Kidney (tissue), 14 donors: ENCODE results near the gene ZNF841. TPM values are rescaled to one million over a fixed set of nuclear protein-coding genes. Genes with fewer than 3 reads are reported as not detected.
"Not testable (repeated sequence)": the region's sequence is repeated elsewhere in the genome, so short reads cannot be mapped to it uniquely, and the experiment has no call there.

Source experiments
- DNase-seq, 5 donors: peaks; one replicate each; pipeline ENCODE4 v3.0.0-alpha.2; 2013 to 2020
- FAIRE-seq: peaks from 2 replicates; lab custom pipeline; 2012; peaks lifted over from hg19 to GRCh38; lab: Jason Lieb, UNC
- H3K27ac ChIP-seq, 2 donors: one replicate each; pipeline ENCODE4 v1.7.0; 2013; ENCODE audit warnings: low read depth in 2 of 2, low read length in 2 of 2, inconsistent platforms in 1 of 2
- H3K27me3 ChIP-seq: one replicate; pipeline ENCODE4 v1.7.1; 2013; ENCODE audit warnings: low read length, inconsistent platforms; ENCODE audit not compliant: control insufficient read depth, insufficient read depth
- H3K36me3 ChIP-seq, 3 donors: one replicate each; pipeline versions ENCODE4 v1.7.0 to v1.7.1; 2013; ENCODE audit warnings: low read length in 3 of 3, control low read depth in 1 of 3, inconsistent platforms in 1 of 3; ENCODE audit not compliant: insufficient read depth in 3 of 3, control insufficient read depth in 2 of 3
- H3K4me1 ChIP-seq, 3 donors: one replicate each; pipeline versions ENCODE4 v1.7.0 to v1.7.1; 2013; ENCODE audit warnings: low read length in 3 of 3, inconsistent platforms in 1 of 3, low read depth in 1 of 3; ENCODE audit not compliant: control insufficient read depth in 2 of 3, insufficient read depth in 2 of 3
- H3K4me3 ChIP-seq, 3 donors: one replicate each; pipeline versions ENCODE4 v1.7.0 to v1.8.1; 2013; ENCODE audit warnings: low read length in 3 of 3, control low read depth in 1 of 3, inconsistent platforms in 1 of 3
- H3K9ac ChIP-seq, 3 donors: one replicate each; pipeline versions ENCODE4 v1.7.0 to v1.7.1; 2013; ENCODE audit warnings: low read length in 3 of 3, control low read depth in 1 of 3, inconsistent platforms in 1 of 3
- H3K9me3 ChIP-seq, 3 donors: one replicate each; pipeline versions ENCODE4 v1.7.0 to v1.7.1; 2013; ENCODE audit warnings: low read length in 3 of 3, control low read depth in 1 of 3, inconsistent platforms in 1 of 3; ENCODE audit not compliant: control insufficient read depth in 2 of 3, insufficient read depth in 1 of 3
- intact Hi-C: fragments of 100-400 bp; cut with DNase I; formaldehyde crosslinking; loops from one replicate; pipeline ENCODE4 v1.11.1; 2022
- polyA plus RNA-seq: library from polyadenylated mRNA; stranded (reverse); fragments of 350-450 nt; fragmentation: Illumina TruSeq; extraction: RNeasy Lipid Tissue Mini Kit (QIAGEN cat#74804); gene quantifications from one replicate; pipeline ENCODE4 v1.2.3, GENCODE V29; 2014; ENCODE audit warnings: low read depth, low replicate concordance; ENCODE audit not compliant: insufficient read depth
- total RNA-seq: library from RNA; stranded (reverse); fragmentation: NEBNext Ultra II Directional; extraction: Animal tissue kit (Norgen Biotek cat#: 25700); gene quantifications from one replicate; pipeline ENCODE4 v1.2.1, GENCODE V29; 2021
- TF ChIP-seq, protein P1 (sequence below): IDR thresholded peaks from 3 replicates; pipeline ENCODE4 v1.5.1; 2012; ENCODE audit warnings: mild to moderate bottlenecking, moderate library complexity, borderline replicate concordance; ENCODE audit not compliant: insufficient read depth; ENCODE audit errors: extremely low read depth
- donor health status: control.
- donor health status: control.
- donor health status: control.
- donor health status: control.
- donor health status: control.
- donor health status: DM: yes; HTN: yes; CAD: no.
- donor health status: Normal renal cell carcinoma (clear cell type).

Gene ZNF841
- total and polyA plus RNA-seq, 2 donors from 2014 or later = 2.8 to 28.5 TPM

DNA sequence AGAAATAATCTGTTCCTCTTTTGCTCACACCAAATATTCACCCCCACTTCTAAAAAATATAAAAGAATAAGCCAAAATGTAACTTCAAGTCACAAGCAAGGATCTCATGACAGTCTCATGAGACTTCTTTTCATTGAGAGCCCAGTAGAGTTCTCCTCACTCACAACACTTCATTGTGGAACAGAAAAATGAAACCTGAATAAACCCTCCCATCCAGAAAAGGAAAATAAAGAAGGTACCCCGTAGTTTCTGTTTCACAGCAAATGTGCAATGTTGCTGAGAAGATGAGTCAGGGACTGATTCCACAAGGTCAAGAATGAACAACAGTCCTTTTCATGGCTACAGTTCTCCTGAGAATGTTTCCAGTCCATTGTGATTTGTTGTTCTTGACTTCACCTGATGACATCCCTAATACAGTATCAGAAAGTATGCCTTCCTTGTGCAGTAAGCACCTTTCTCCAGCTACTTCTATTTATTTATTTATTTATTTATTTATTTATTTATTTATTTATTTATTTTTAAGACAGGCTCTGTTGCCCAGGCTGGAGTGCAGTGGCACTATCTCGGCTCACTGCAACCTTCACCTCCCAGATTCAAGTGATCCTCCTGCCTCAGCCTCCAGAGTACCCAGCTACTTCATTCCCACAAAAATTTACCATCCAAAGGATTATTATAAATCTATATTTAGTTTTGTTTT, 6.4 kb upstream of the ZNF841 start:
- no peak overlapping the region for H3K4me3 ChIP-seq
- H3K9me3 ChIP-seq = peaks cover 0 to 11% (median 3%) of the 10 kb centered on the region in 3 donors
- intact Hi-C loops = no loop called here
- no peaks in the 10 kb centered on the region for H3K36me3 ChIP-seq
- TF ChIP-seq, protein P1, sequence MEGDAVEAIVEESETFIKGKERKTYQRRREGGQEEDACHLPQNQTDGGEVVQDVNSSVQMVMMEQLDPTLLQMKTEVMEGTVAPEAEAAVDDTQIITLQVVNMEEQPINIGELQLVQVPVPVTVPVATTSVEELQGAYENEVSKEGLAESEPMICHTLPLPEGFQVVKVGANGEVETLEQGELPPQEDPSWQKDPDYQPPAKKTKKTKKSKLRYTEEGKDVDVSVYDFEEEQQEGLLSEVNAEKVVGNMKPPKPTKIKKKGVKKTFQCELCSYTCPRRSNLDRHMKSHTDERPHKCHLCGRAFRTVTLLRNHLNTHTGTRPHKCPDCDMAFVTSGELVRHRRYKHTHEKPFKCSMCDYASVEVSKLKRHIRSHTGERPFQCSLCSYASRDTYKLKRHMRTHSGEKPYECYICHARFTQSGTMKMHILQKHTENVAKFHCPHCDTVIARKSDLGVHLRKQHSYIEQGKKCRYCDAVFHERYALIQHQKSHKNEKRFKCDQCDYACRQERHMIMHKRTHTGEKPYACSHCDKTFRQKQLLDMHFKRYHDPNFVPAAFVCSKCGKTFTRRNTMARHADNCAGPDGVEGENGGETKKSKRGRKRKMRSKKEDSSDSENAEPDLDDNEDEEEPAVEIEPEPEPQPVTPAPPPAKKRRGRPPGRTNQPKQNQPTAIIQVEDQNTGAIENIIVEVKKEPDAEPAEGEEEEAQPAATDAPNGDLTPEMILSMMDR = no peak
- H3K9ac ChIP-seq = no peak overlapping the region
- no peak for DNase-seq
- no peaks in the 10 kb centered on the region for H3K27me3 ChIP-seq
- no peak for FAIRE-seq
- H3K27ac ChIP-seq = no peak overlapping the region
- H3K4me1 ChIP-seq = no peaks in the 10 kb centered on the region

DNA sequence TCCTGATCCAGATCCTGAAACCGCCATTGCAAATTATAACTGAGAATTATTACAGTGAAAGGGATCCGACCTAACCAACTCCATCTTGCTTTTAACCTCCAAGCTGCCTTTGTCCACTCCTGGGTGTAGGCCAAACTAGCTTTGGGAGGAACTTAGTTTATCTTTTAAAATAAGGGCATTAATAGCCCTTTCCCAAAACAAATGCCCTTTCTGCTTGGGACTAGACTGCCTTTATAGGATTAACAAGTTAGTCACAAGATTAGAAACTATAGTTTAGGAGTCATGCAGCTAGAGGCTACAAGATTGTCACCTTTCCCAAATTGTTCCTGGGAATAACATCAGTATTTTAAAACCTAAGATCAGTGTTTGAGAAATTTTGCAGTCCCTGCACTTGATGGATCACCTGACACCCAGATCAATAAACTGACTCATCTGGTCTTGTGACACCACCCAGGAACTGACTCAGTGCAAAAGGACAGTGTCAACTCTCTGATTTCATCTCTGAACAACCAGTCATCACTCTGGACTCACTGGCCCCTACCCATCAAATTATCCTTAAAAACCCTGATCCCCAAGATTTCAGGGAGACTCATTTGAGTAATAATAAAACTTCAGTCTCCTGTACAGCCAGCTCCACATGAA, 4.1 kb upstream of the ZNF841 start:
- intact Hi-C loops = no loop called here
- DNase-seq (no peak), FAIRE-seq (no peak)
- H3K9ac ChIP-seq = no peak overlapping the region
- no peaks in the 10 kb centered on the region for H3K36me3 ChIP-seq
- peaks cover 2 to 12% (median 4%) of the 10 kb centered on the region in 3 donors for H3K9me3 ChIP-seq
- no peaks in the 10 kb centered on the region for H3K4me1 ChIP-seq
- no peaks in the 10 kb centered on the region for H3K27me3 ChIP-seq
- TF ChIP-seq, protein P1 = no peak
- no peak overlapping the region for H3K27ac ChIP-seq
- no peak overlapping the region for H3K4me3 ChIP-seq

DNA sequence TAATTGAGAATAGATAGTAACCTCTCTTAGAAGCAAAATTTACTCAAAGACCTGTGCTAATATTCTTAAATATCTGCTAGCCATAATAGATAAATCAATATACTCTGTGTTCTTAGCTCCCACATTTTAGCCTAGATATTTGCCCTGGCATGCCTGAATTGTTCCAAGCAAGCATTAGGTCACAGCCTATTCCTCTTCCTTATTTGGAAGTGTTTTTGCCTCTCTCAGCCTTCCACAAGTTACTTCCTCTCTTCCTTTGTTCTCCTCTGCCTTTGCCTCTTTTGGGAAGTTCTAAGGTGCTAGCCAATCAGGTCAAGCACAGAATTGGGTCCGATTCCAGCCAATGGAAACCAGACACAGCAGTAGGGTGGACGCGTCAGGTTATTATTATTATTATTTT, 851 bp upstream of the ZNF841 start:
- not testable (repeated sequence) for H3K27ac ChIP-seq

DNA sequence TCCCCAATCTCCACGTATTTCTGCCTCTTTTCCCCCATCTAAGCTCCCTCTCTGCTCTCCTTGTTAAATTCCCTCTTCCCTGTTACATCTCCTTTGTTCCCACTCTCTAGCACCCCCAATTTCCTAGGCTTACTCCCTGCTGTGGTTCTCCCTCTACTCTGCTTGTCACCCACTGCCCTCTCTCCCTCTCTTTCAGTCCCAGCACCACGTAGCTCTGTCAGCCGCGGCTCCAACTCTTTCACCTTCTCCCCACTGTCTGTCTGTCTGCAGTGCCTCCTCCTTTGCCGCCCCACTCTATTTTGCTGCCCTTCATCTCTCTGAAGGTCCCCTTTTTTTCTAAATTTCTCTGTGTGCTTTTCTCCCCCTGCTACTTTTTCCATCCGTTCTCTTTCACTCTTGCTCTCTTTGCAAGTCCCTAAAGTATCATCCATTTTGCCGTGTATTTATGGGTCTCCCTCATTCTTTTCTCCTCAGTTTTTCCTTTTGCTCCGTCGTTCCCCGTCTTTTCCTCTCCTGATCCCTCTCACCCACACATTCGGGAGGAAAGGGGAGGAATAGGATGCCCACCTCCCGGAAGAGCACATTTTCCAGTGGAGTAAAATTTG, 937 bp downstream of the ZNF841 start:
- TF ChIP-seq, protein P1 = no peak
- H3K9me3 ChIP-seq = peaks cover 2 to 9% (median 4%) of the 10 kb centered on the region in 3 donors
- no peak overlapping the region for H3K27ac ChIP-seq
- no peak for FAIRE-seq
- peak overlapping the region; percentile 95 to 99 (median 98) for H3K9ac ChIP-seq
- no peaks in the 10 kb centered on the region for H3K27me3 ChIP-seq
- H3K4me3 ChIP-seq = peak overlapping the region; percentile 99 to 100 (median 100)
- peaks cover 0 to 8% (median 7%) of the 10 kb centered on the region in 3 donors for H3K4me1 ChIP-seq
- DNase-seq = peak in 3 of 5 donors; percentile 9 to 31 (median 16)
- peaks cover 0 to 3% (median 0%) of the 10 kb centered on the region in 3 donors for H3K36me3 ChIP-seq
- intact Hi-C loops = no loop called here

More for the DNA sequence above, 851 bp upstream of the ZNF841 start:
- H3K27me3 ChIP-seq, H3K4me1 ChIP-seq, FAIRE-seq, H3K9me3 ChIP-seq, H3K9ac ChIP-seq, H3K36me3 ChIP-seq, H3K4me3 ChIP-seq, intact Hi-C loops, DNase-seq: not testable (repeated sequence)
